Stimulated activated CD4-positive, alpha-beta T cell treated with anti-CD3 and anti-CD28 coated beads, Interleukin-4, amount 100 ng/mL, for 48 hours (primary cell): ENCODE measurements around the gene C3orf52.
A peak's percentile ranks its signal among the peaks of the same experiment; 100 is the strongest.

ENCODE experiments used
- DNase-seq, 2 donors: peaks; one replicate each; pipeline ENCODE4 v3.0.0-alpha.2; 2020; ENCODE audit warnings: low read depth in 2 of 2

Gene C3orf52

DNA sequence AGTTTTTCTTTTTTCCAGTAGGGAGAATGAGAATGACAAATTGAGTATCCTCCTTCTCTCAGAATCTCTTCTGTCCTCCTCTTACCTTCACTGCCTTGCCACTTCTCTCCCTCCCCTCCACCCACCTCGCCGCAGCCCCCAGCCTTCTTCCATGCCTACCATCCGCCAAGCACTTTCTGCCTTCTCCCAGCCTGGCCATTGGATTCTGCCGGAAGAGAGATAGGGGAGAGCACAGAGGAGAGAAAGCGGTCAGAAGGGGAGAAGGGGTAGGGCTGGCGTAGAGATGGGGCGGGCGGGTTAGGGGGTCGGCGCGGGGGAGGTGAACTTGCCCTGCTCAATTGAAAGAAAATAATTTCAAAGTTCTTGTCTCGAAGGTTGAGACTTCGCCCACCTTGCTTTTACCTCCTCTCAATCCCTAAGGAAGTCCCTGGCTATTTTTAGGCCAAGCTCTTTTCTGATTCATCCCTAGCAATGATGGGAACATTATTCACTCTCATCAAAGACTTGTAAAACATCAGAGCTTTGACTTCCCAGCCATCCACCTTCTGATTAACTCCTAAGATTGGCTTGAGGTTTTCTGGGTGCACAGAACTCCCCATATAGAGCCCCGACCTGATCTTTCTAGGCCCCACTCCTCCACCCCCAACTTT lies 811 bp downstream of the C3orf52 start:
- no peak for DNase-seq

- DNase-seq: no peak
Measured at GRCh38 chr3:112087746-112088145, 1.6 kb downstream of the C3orf52 start.

GRCh38 chr3:112088944-112089343 lies 2.8 kb downstream of the C3orf52 start:
- DNase-seq: no peak

- DNase-seq: no peak
Measured at GRCh38 chr3:112089956-112090886, 4.0 kb downstream of the C3orf52 start.

DNA sequence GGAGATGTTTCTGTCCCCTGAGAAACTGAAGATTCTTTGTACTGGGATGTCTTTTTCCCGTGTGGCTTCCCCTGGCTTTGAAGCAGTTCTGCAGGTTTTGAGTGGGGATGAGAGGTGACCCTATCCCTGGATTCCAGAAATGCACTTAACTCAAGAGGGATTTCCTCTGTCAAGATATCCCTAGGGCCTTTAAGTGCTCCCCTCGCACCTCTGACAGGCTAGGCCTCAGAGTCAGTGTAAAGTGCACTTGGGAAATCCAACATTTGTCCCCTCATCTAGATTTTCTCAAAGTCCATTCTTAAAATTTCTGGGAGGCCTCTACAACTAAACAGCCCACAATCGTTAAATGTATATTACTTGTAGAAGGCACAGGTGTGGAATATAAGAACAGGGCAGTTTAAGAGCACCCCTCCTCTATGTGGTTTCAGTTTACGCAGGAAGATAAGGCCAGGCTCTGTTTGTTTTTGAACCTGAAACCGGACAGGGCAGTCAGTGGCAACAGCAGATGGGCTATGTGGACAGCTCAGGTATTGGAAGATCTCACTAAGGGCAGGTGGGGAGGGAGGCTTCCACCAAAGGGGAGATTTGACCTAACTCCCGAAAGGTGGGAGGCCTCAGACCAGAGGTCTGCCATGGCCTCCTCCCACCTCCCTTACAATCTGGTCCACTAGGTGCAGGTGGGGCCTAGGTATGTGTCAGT lies 4.8 kb downstream of the C3orf52 start:
- DNase-seq: no peak

DNA sequence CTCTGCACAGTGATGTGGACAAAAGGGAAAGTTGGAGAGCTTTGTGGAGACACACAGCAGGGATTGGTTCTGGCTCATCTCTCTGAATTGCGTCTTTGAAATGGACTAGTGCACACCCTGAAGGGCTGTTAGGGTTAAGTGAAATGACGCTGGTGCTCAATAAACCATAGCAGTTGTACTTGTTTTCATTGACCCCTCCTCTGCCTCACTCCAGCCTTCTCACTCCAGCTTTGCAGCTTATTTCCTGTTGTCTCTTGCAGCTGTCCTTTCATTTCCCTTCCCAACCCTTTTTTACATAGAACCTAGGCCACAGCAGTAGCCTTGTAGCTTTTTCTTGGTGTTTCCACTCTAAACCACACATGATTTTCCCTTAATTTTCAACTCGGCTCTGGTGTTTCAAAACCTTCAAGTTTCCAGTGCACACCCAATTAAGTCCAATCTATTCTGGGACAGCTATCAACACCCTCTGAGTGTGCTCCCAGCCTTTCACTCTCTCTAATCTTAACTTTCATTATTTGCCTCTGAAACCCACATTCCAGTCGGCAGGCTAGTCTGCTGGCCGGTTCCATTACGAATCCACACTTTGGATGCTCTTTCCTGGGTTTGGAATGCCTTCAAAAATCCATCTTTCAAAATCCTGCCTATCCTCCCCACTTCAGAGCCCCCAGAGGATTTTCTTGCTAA lies 6.4 kb downstream of the C3orf52 start:
- DNase-seq: no peak

- DNase-seq: no peak
Measured at GRCh38 chr3:112093180-112093522, 7.0 kb downstream of the C3orf52 start.

DNA sequence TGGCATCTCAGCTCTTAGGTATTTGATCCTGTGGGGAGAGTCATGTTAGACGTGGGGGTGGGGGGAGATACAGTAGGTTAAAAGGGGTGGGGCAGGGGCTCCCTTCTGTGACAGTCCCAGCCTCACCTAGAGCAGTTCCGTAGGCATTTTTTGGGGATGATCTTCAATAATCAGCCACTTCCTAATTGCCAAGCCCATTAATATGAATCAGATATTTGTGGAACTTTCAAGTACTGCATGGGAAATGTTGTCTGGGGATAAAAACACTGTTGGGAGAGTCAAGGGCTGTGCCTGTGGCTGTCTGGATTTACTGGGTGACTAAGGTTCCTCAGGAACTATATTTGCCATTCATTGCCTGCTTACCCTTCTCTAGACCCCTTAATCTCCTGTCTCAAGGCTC lies 9.5 kb downstream of the C3orf52 start:
- no peak for DNase-seq

DNA sequence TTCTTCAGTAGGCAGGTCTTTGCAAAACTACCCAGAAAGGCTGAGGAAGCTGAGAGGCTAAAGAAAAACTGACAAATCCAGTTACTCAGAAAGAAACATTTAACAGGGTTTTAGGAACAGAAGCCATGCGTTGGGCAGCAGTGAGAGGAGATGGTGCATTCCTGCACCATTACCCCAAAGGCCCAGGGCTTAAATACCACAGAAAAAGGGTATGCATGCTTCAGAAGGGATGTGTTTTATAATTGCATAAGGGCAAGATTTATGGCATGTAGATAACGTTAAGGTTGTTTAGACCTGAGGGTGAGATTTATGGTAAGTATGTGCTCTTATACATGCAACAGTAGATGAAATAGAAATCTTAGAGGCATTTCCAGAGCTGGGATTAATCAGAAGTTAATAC lies 10.0 kb downstream of the C3orf52 start:
- no peak for DNase-seq

DNA sequence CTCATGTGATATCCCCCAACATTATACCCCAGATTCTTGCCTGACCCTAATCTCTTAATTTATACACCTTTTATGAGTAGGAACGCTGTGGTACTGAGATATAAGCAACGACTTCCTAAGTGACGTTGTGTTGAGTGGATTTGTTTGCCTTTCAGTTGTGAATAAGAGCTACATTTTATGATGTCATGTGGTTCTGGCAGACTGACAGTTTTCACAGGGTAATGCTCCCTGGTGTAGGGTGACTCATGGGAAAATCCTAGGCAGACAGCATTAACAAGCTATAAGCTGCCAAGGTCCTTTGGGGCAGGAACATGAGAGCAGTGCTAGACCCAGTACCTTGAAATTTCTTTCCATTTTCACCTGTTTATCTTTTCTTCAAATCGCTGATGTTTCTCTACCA lies 11.2 kb downstream of the C3orf52 start:
- DNase-seq: peak in 1 of 2 donors; percentile 14

DNA sequence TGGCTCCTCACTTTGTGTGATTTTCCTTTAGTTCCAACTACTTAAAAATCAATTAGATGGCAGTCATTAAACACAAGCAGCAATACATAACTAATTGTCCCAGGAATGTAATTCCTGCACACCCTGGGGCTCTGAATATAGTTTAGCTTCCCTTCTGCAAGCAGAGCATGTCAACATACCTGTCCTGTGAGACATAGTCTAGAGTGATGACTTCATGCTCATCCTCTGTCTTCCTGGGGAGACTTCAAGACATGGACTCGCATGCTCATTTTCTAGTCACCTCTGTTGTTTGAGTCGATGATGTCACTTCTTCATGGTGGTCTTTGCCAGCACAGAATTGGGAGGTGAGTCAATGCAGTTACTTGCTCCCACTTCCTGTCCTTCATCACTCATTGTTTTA lies 15.7 kb downstream of the C3orf52 start:
- no peak for DNase-seq

DNA sequence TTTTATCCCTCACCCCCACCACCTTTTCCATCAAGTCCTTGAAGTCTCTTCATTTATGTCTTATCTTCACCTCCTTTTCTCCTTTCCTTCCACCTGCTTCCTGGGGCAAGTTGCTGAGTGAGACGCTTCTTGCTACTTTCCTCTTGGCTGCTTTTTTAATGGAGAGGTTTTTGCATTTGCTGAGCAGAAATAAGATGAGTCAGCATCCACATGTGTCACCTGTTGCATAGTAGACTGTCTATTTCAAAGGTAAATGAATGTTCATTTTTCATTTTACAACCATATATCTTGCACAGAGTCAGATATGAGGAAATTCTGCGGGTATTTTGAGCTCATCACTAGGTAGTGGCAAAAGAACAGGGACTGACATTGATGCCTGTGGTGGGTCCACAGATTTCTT lies 18.6 kb downstream of the C3orf52 start:
- DNase-seq: no peak

GRCh38 chr3:112109322-112109721 lies 23.1 kb downstream of the C3orf52 start:
- no peak for DNase-seq

DNA sequence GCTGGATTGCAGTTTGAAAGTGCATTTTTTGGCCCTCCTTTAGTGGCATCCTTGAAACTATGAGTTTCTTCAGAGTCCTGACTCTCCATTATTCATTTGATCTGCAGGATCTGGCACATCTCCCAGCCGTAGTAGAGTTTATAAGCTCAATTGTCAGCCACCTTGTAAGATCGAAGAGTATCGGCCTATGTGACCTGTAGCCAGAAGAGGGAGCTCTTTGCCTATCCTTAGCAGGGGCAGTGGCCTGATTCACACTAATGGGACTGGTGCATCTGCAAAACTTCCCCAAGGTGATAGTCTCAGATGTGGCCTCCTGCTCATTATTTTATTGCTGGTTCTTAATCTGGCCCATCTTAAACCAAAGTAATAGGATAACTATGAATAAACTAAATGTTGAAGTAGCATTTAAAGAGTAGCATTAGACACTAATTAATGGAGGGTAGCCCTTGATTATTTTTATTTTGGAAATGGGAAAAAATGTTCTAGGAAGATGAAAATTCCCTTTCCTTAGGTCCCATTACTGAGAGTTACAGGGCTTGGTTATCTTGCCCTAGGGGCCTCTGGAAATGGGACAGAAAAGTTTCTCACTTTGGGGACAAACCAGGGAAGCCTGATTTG lies 25.7 kb downstream of the C3orf52 start:
- DNase-seq: peak; percentile 23 to 40

GRCh38 chr3:112114576-112115160 lies 28.5 kb downstream of the C3orf52 start:
- no peak for DNase-seq

DNA sequence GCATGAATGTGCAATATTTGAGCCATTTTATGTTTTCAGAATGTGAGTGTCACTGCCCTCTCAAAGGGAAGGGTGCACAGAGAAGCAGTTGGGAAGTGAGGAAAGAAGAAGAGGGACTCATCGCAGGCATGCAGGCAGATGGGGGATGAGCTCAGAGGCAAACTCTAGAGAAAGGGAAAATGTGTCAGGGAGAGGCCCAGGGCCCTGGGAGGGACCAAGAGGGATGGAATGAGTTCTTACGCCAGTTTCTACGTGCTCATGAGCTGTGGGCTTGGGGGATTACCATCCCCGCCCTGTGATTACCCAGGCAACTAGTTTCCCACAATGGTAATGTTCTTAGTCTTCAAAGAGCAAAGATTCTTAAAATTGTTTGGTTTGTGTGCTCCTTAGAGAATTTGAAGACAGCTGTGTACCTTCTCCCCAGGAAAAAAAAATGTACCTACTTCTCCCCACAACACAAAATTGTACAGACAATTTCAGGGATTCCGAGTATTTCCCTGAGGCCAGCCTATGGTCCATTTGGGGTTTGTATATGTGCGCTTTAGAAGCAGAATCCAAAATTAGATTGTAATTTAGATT lies 29.1 kb downstream of the C3orf52 start:
- no peak for DNase-seq

- no peak for DNase-seq
Measured at GRCh38 chr3:112115806-112116383, 29.7 kb downstream of the C3orf52 start.

- DNase-seq: no peak
Measured at GRCh38 chr3:112116748-112117186, 30.6 kb downstream of the C3orf52 start.

DNA sequence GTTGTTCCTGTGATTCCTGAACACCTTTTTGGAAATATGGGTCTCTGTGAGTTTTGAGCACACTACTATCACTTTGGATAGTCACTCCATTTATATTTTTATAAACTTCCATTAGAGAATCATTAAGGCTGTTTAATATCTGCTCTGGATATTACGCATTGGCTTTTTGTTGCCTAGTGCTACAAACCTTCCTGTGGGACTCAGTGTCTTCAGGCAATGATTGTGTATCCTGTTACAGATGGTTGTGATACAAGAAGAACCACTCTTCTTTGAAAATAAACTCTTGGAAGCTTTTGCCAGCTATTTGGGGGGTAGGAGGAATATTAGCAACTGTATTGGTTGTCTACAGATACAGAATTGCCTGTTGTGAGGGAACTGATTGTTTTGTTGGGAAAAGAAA lies 31.2 kb downstream of the C3orf52 start:
- DNase-seq: no peak

DNA sequence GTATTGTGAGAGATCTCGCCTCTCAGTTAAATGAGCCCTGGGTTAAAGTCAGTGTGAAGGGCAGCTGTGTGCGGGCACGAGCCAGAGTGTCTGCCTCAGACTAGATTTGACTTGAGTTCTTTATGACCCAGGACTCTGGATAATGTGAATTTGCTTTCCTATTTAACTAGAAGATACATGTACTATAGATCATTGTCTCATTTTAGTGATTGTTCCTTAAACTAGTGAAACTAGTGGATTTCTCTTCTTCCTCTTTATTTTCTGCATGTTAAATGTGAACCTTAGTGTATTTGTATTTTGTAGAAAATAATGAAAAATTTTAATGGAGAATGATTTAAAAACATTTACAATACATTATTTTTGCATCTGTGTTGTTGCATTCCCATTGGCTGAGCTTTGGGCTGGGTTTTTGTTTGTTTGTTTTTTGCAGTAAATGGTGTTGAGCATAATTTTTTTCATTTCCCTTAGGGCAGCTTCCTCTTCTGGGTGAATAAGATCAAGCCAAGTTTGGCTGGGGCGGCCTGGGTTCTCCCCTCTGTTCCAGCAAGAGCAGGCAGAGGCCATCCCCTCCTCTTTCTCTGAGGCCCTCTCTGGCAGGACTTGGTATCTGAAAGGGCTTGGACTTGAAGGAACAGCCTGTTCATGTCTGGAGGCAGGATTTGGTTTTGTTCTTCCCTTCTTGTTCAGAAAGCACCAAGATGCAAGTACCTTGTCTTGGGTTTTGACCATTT lies 31.8 kb downstream of the C3orf52 start:
- no peak for DNase-seq
